ENCODE data around the gene GTF2A1. TPM values are rescaled to one million over a fixed set of nuclear protein-coding genes. Genes with fewer than 3 reads are reported as not detected.

GTF2A1 gene
- total RNA-seq, 1 experiment from 2014 or later: 34.4 TPM

DNA sequence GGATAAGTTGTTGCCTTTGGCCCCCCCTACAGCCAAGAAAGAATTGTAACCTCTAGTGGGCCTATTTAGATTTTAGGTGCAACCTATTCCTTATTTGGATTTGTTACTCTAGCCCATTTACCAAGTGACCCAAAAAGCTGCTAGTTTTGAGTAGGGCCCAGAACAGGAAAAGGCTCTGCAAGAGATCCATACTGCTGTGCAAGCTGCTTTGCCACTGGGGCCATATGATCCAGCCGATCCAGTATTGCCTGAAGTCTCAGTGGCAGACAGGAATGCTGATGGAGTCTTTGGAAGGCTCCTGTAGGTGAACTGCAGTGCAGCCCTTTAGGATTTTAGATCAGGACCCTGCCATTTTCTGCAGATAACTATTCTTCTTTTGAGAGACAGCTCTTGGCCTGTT, 12.9 kb upstream of the GTF2A1 start:
- no peak overlapping the region for H3K4me3 ChIP-seq (ENCODE audit: low read depth in 2 of 2, low read length in 2 of 2)
- intact Hi-C loops (cut with micrococcal nuclease; ENCODE audit: unreplicated experiment) (no loop called here), in situ Hi-C loops (cut with HindIII; ENCODE audit: low pct_unique_long_range_greater_than_20kb, low sequenced_read_pairs) (no loop called here)
- CTCF ChIA-PET: no interaction called here
- no peaks in the 10 kb centered on the region for H3K27me3 ChIP-seq (ENCODE audit: control insufficient read depth, insufficient read depth, low read length)
- TF ChIP-seq, protein P1, sequence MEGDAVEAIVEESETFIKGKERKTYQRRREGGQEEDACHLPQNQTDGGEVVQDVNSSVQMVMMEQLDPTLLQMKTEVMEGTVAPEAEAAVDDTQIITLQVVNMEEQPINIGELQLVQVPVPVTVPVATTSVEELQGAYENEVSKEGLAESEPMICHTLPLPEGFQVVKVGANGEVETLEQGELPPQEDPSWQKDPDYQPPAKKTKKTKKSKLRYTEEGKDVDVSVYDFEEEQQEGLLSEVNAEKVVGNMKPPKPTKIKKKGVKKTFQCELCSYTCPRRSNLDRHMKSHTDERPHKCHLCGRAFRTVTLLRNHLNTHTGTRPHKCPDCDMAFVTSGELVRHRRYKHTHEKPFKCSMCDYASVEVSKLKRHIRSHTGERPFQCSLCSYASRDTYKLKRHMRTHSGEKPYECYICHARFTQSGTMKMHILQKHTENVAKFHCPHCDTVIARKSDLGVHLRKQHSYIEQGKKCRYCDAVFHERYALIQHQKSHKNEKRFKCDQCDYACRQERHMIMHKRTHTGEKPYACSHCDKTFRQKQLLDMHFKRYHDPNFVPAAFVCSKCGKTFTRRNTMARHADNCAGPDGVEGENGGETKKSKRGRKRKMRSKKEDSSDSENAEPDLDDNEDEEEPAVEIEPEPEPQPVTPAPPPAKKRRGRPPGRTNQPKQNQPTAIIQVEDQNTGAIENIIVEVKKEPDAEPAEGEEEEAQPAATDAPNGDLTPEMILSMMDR (IDR thresholded peaks at IDR 0.05): no peak
- TF ChIP-seq, protein P2, sequence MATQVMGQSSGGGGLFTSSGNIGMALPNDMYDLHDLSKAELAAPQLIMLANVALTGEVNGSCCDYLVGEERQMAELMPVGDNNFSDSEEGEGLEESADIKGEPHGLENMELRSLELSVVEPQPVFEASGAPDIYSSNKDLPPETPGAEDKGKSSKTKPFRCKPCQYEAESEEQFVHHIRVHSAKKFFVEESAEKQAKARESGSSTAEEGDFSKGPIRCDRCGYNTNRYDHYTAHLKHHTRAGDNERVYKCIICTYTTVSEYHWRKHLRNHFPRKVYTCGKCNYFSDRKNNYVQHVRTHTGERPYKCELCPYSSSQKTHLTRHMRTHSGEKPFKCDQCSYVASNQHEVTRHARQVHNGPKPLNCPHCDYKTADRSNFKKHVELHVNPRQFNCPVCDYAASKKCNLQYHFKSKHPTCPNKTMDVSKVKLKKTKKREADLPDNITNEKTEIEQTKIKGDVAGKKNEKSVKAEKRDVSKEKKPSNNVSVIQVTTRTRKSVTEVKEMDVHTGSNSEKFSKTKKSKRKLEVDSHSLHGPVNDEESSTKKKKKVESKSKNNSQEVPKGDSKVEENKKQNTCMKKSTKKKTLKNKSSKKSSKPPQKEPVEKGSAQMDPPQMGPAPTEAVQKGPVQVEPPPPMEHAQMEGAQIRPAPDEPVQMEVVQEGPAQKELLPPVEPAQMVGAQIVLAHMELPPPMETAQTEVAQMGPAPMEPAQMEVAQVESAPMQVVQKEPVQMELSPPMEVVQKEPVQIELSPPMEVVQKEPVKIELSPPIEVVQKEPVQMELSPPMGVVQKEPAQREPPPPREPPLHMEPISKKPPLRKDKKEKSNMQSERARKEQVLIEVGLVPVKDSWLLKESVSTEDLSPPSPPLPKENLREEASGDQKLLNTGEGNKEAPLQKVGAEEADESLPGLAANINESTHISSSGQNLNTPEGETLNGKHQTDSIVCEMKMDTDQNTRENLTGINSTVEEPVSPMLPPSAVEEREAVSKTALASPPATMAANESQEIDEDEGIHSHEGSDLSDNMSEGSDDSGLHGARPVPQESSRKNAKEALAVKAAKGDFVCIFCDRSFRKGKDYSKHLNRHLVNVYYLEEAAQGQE (IDR thresholded peaks at IDR 0.05; ENCODE audit: insufficient read depth in 1 of 2, low read depth in 2 of 2, low read length in 1 of 2): no peak
- TF ChIP-seq TCF7L2 (IDR thresholded peaks at IDR 0.05; ENCODE audit: low read depth, low read length) (no peak), SIN3A (IDR thresholded peaks at IDR 0.05; ENCODE audit: borderline replicate concordance, insufficient read depth, low read depth, low read length) (no peak), POLR2AphosphoS5 (IDR thresholded peaks at IDR 0.05; ENCODE audit: low read depth, low read length) (no peak)
- no peaks in the 10 kb centered on the region for H3K36me3 ChIP-seq (ENCODE audit: control insufficient read depth, insufficient read depth, low read length)
- BruUV-seq (replicated peaks): no TSS peak
- H3K4me1 ChIP-seq (ENCODE audit: control insufficient read depth, insufficient read depth, low read length): no peaks in the 10 kb centered on the region
- no peaks in the 10 kb centered on the region for H3K9me3 ChIP-seq (ENCODE audit: control insufficient read depth, insufficient read depth, low read depth, low read length)
- no peak for DNase-seq (ENCODE audit: low read depth, low spot score)
- no peak for ATAC-seq
- no peak overlapping the region for H3K27ac ChIP-seq (ENCODE audit: low read length)
- POLR2A ChIA-PET: no interaction called here

DNA sequence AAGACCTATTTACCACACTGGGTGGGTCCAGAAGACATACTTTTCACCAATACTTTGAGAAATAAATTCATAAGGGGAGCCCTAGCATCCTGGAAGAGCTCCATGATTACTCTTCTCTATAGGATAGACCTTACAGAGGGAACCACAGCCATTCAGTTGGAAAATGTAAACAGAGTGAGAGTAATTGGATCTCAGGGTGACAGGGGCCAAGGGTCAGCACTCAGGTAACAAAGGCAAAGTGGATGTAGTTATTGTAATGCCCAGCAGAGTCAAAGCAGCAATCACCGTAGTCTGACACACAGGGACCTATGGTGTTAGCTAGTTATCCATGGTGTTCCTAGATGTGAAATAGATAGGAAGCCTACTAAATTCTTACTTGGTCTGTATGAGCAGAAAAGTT, 10.8 kb upstream of the GTF2A1 start:
- ChIA-PET POLR2A (no interaction called here), CTCF (no interaction called here)
- TF ChIP-seq TCF7L2 (IDR thresholded peaks at IDR 0.05; ENCODE audit: low read depth, low read length) (no peak), SIN3A (IDR thresholded peaks at IDR 0.05; ENCODE audit: borderline replicate concordance, insufficient read depth, low read depth, low read length) (no peak), POLR2AphosphoS5 (IDR thresholded peaks at IDR 0.05; ENCODE audit: low read depth, low read length) (no peak)
- TF ChIP-seq, protein P2 (IDR thresholded peaks at IDR 0.05; ENCODE audit: insufficient read depth in 1 of 2, low read depth in 2 of 2, low read length in 1 of 2): no peak
- TF ChIP-seq, protein P1 (IDR thresholded peaks at IDR 0.05): no peak
- ATAC-seq: no peak
- intact Hi-C loops (cut with micrococcal nuclease; ENCODE audit: unreplicated experiment): no loop called here
- H3K27ac ChIP-seq (ENCODE audit: low read length): no peak overlapping the region
- H3K27me3 ChIP-seq (ENCODE audit: control insufficient read depth, insufficient read depth, low read length): no peaks in the 10 kb centered on the region
- BruUV-seq (replicated peaks): no TSS peak
- no peaks in the 10 kb centered on the region for H3K36me3 ChIP-seq (ENCODE audit: control insufficient read depth, insufficient read depth, low read length)
- no peak overlapping the region for H3K4me3 ChIP-seq (ENCODE audit: low read depth in 2 of 2, low read length in 2 of 2)
- no peak for DNase-seq (ENCODE audit: low read depth, low spot score)
- H3K4me1 ChIP-seq (ENCODE audit: control insufficient read depth, insufficient read depth, low read length): no peaks in the 10 kb centered on the region
- in situ Hi-C loops (cut with HindIII; ENCODE audit: low pct_unique_long_range_greater_than_20kb, low sequenced_read_pairs): no loop called here
- no peaks in the 10 kb centered on the region for H3K9me3 ChIP-seq (ENCODE audit: control insufficient read depth, insufficient read depth, low read depth, low read length)

Measured in Panc1 (cell line).